ENCODE results near the gene HOMER3. TPM values are rescaled to one million over a fixed set of nuclear protein-coding genes. Genes with fewer than 3 reads are reported as not detected.
"Not testable (repeated sequence)": the region's sequence is repeated elsewhere in the genome, so short reads cannot be mapped to it uniquely, and the experiment has no call there.

The HOMER3 gene
- total RNA-seq, 1 experiment from 2014 or later, result 104 TPM

GRCh38 chr19:18924684-18925213, 16.3 kb downstream of the HOMER3 start:
- DNase-seq (ENCODE audit: low spot score), result no peak

GRCh38 chr19:18922228-18922985, 18.6 kb downstream of the HOMER3 start:
- no peak for DNase-seq (ENCODE audit: low spot score)

GRCh38 chr19:18921593-18921992, 19.4 kb downstream of the HOMER3 start:
- DNase-seq (ENCODE audit: low spot score), result no peak

- DNase-seq (ENCODE audit: low spot score), result no peak
Measured at GRCh38 chr19:18920400-18920799, 20.6 kb downstream of the HOMER3 start.

- DNase-seq (ENCODE audit: low spot score), result no peak
Measured at GRCh38 chr19:18919900-18920214, 21.2 kb downstream of the HOMER3 start.

GRCh38 chr19:18919086-18919899, 21.7 kb downstream of the HOMER3 start, which contains the start of the genes COPE and DDX49:
Gene COPE, minus strand, starts transcription at chr19:18919387. Its CDS starts 39 bp downstream, at chr19:18919348.
Gene DDX49, plus strand, starts transcription at chr19:18919715. Its CDS starts 27 bp downstream, at chr19:18919742.
- DNase-seq (ENCODE audit: low spot score), result peak; percentile 100

- not testable (repeated sequence) for DNase-seq (ENCODE audit: low spot score)
Measured at GRCh38 chr19:18917593-18917992, 23.4 kb downstream of the HOMER3 start.

DNA sequence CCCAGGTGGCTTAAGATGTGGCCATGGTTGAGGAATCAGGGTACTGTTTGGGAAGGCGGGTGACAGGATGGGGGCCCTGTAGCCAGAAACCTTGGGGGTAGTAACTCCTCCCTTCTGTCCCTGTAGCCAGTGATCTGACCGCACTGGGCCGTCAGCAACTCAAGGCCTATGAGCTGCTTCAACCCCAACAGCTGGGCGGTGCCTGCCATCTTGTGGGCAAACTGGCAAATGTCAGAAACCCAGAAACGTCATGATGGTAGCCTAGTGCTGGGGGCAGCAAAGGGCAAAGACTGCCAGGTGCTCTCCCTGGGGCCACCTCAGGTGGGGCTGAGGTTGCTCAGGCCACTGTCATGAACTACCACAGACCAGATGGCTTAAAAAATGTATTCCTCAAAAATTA, 25.4 kb downstream of the HOMER3 start:
- peak; percentile 46 for DNase-seq (ENCODE audit: low spot score)

DNA sequence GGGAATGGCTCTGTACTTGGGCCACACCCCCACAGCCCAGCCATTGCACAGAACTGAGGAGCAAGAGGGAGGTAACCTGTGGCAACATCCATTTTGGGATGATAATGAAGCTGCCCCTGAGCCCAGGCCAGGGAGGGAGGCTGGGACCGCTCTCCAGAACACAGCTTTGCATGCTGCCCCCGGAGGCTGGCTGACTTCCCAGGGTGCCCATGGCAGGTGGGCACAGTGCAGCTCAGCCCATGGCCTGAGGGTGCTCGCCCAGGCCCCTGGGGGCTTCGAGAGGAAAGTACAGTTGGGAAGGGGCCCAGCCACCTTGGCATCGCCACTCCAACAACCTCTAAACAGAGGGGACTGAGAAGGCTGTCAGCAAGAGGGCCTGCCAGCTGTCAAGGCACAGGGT, 27.6 kb downstream of the HOMER3 start:
- DNase-seq (ENCODE audit: low spot score), result no peak

DNA sequence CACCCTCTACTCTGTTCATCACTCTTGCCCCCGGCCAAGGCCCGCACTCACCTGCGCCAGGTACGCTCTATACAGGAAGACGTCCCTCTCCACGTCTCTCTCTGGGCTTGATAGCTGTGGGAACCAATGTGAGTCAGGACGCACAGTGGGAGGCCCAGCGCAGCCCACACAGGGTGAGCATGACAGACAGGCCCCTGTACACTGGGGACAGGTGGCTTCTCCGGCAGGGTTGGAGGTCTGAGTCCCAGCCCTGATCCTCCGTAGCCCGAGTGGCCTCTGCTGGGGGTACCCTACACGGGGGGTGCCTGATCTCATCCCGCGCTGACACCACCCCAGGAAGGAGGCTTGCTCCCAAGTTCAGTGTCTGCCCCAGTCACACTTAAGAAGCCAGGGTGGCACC, 28.1 kb downstream of the HOMER3 start:
- no peak for DNase-seq (ENCODE audit: low spot score)

DNA sequence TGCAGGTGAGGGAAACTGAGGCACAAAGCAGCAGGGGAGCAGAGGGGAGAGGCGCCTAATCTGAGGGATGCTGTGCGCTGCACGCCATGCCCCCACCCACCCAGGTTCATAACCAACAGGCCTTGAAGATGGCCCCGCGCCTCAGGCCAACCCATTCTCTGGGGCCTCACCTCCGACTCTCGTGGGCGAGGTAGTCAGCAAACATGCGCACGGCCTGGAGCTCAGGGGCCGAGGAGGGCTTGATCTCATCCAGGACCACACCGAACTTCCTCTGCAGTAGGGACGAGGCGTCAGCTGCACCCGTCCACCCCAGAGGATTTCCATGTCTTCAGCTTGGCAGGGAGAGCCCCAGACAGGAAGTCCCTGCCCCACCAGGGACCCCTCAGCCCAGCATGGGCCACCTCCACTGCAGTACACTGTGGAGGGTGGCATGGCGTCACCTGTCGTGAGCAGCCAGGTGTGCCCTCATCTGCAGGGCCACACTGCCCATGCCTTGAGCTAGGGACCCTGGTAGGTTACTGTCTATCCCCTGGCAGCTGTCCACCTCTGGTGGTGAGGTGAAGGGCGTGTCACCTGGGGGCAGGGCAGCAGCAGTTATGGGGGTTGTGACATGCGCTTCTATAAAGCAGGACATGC, 30.1 kb downstream of the HOMER3 start:
- no peak for DNase-seq (ENCODE audit: low spot score)

GRCh38 chr19:18910010-18910409, 31.0 kb downstream of the HOMER3 start:
- no peak for DNase-seq (ENCODE audit: low spot score)

DNA sequence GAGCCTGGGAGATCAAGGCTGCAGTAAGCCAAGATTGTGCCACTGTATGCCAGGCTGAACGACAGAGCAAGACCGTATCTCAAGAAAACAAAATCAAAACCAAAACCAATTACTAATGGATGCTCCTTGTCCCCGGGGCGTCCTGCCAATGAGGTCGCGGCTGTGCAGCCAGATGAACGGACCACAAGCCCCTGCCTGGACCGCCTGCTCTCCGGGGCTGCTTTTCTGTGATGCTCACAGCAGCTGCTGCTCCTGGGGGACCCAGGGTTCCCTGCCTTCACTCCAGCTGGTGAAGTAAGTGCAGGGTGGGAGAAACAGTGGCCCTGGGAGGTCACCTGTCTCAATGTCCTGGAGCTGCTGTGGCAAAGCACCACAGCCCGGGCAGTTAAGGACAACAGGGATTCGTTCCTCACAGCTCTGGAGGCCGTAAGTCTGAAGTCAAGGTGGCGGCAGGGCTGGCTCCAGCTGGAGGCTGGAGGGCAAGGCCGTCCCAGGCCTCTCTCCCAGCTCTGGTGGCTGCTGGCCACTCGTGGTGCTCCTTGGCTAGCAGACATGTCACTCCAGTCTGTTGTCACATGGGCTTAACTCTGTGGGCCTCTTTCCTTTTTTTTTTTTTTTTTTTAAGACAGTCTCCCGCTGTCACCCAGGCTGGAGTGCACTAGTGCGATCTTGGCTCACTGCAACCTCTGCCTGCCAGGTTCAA, 31.9 kb downstream of the HOMER3 start:
- DNase-seq (ENCODE audit: low spot score), result no peak

DNA sequence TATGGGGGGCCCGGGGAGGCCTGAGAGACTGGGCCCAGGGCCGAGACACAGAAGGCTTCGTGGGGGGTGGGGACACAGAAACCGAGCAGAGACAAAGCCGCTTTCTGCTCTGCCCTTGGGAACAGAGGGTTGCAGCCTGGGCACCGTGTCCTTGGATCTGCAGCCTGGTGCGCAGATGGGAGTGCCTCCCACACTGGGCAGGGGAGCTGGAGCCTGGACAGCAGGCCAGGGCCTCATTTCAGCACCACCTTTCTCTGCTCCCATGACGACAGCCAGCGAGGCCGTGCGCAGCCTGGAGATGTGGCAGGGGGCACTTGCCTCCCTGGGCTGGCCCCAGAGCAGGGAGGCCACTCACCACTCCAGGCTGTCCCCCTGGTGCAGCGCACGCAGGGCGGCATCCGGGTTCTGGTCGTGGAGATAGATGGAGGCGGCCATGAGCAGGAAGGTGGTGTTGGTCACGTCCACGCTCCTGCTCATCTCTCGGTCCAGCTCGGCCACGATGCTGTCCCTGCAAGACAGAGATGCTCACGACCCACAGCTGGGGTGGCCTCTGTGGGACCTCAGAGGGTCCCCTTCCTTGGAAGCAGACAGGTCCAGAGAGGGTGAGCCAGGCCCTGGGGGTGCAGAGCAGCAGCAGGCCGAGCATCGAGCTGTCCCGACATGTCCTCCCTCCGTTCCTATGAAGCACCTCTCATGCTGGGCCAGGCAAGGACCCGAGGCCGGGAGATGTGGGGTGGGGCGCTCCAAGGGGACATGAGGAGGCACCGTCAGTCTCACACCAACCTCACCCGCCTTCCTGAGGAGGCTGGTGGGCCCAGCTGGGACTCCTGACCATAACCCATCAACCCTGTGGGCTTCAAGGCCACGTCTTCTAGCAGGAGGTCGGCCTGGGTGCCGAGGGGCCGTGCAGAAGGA, 34.2 kb downstream of the HOMER3 start:
- no peak for DNase-seq (ENCODE audit: low spot score)

DNA sequence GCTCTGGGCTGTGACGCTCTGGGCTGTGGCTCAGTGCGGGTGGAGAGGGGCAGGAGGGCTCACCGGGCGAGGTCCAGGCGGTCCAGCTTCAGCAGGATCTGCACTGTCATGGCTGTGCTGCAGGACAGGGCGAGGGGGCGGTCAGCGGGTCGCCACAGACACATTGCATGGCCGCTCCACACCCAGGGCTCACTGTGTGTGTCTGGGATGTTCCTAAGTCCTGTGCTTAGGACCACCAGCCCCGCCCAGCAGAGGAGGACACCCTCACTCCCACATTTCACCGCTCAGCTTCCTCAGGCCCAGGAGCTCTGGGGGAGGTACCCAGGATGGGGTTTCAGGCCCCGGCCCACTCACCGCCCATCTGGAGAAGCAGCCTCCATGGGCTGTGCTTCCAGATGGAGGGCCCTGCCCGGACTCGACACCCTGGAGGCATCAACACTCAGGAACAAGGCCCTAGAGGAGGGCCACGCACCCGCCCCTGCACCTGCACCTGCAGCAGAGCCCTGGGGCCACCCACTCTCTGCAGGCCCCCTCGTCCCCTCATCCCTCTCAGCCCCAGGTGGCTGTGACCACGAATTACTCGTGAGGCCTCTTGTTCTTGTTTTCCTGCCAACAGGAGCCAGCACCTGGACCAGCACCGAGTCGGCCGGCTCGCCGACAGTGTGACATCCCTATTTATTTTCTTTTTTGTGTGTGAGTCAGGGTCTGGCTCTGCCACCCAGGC, 35.3 kb downstream of the HOMER3 start:
- DNase-seq (ENCODE audit: low spot score), result no peak

DNA sequence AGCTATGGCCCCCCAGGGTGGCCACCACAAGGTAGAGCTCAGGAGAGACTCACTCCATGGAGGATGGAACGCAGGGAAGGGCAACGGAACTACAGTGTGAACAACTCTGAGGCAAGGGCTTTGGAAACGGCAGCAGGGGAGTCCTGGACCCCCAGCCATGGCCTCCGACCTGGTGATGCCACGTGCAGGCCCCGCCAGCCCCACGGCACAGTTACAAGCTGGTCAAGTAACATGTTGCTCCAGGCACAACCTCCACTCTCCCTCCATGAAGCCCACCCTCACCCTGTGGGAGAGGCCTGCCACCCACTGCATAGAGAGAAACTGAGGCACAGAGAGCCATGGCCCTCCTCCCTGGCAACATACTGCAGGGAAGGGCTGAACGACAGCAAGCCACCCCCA, 36.0 kb downstream of the HOMER3 start:
- DNase-seq (ENCODE audit: low spot score), result no peak

GRCh38 chr19:18904334-18905057, 36.5 kb downstream of the HOMER3 start:
- no peak for DNase-seq (ENCODE audit: low spot score)

DNA sequence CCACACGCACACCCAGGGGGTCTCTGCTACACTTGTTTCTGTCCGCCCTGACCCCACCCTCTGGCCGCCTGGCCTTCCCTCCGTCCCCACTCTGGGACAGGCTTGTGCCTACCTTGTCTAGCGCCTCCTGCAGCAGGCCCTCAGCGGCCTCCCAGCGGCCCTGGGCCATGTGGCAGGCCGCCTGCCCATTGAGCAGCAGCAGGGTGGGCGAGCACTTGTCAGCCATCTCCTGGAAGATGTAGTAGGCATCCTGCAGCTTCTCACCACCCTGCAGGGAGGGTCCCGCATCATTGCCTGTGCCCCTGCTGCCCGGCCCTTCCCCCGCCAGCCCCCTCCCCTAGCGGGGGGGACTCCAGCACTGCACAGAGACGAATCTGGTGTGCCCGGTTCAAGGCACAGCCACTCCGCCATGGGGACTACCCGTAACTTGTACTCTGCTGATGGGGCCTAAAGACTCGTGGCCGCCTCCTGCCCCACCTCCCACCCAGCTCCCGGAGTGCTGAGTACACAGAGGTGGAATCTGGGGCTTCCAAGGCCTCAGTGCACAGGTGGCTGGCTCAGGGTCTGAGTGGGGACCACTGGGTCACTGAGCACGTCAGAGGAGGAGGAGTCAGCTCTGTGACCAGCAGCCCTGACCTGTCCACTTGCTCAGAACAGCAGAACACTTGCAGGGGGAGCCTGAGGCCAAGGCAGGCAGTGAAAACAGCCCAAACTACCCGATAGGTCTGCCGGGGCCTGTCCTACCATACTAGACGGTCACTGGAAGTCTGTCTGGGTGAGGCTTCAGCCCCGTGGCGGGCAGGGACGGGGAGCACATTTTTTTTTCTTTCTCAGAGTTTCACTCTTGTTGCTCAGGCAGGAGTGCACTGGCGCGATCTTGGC, 37.6 kb downstream of the HOMER3 start:
- DNase-seq (ENCODE audit: low spot score), result no peak
